ENCODE measurements around the gene RGPD4. TPM values are rescaled to one million over a fixed set of nuclear protein-coding genes. Genes with fewer than 3 reads are reported as not detected.
"Not testable (repeated sequence)": the region's sequence is repeated elsewhere in the genome, so short reads cannot be mapped to it uniquely, and the experiment has no call there.

RGPD4 gene
- total and polyA plus RNA-seq, 5 donors: 0.09 to 0.24 (median 0.17) TPM; not detected in 1

- Histone ChIP-seq H3K4me3 (ENCODE audit: low read length) (no peak overlapping the region), H3K27ac (ENCODE audit: low read length) (no peak overlapping the region), H3K27me3 (ENCODE audit: control insufficient read depth, insufficient read depth) (no peaks in the 10 kb centered on the region), H3K9me3 (ENCODE audit: control insufficient read depth, low read length) (no peaks in the 10 kb centered on the region), H3K4me1 (ENCODE audit: control insufficient read depth, insufficient read depth, low read length) (peaks cover 6% of the 10 kb centered on the region)
- intact Hi-C loops (cut with DNase I): no loop called here
- DNase-seq: no peak
- 59% methylated on average over 2 of the region's 2 CpGs for WGBS
- ATAC-seq: no peak
These were observed 15.3 kb upstream of the RGPD4 start for GRCh38 chr2:107811411-107811810.

DNA sequence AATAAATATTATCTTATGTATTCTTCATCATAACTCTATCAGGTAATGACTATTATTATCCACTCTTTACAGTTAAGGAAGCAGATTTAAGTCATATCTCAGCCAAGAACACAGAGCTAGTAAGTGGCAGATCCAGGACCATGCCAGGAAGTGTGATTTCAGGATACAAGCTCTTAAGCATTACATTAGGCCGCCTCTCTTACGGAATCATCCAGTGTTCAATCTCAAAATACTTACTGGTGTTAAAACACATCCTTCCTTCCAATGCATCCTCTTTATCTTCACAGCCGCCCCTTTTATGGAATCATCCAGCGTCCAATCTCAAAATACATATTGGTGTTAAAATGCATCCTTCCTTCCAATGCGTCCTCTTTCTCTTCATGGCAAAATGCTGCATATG is 14.7 kb upstream of the RGPD4 start:
- ATAC-seq (peak; percentile 61 to 67), DNase-seq (no peak)
- intact Hi-C loops (cut with DNase I): no loop called here
- Histone ChIP-seq H3K9me3 (ENCODE audit: control insufficient read depth, low read length) (no peaks in the 10 kb centered on the region), H3K27me3 (ENCODE audit: control insufficient read depth, insufficient read depth) (no peaks in the 10 kb centered on the region), H3K27ac (ENCODE audit: low read length) (no peak overlapping the region), H3K4me1 (ENCODE audit: control insufficient read depth, insufficient read depth, low read length) (peaks cover 6% of the 10 kb centered on the region), H3K4me3 (ENCODE audit: low read length) (no peak overlapping the region)
- WGBS: 25% methylated on average over 5 of the region's 5 CpGs

DNA sequence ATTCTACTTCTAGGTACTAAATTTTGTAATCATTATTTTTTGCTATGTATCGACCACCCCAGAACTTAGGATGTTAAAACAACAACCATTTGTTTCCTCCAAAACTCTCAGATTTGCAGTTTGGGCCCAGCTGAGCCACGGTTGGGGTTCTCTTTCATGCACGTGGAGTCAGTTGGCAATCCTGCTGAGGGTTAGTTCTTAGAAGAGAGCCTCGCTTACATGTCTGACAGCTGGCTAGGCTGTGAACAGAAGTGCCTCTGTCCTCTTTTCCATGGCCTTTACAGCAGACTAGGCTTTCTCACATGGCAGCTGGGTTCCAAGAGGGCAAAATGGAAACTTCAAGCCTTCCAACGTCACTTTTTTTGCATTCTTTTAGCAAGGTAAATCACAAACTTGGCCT is 9.3 kb upstream of the RGPD4 start:
- H3K4me1 ChIP-seq (ENCODE audit: control insufficient read depth, insufficient read depth, low read length): no peaks in the 10 kb centered on the region
- intact Hi-C loops (cut with DNase I): no loop called here
- no peak overlapping the region for H3K27ac ChIP-seq (ENCODE audit: low read length)
- WGBS: 63% methylated on average over 5 of the region's 5 CpGs
- no peak overlapping the region for H3K4me3 ChIP-seq (ENCODE audit: low read length)
- ATAC-seq: no peak
- DNase-seq: no peak
- H3K27me3 ChIP-seq (ENCODE audit: control insufficient read depth, insufficient read depth): no peaks in the 10 kb centered on the region
- no peaks in the 10 kb centered on the region for H3K9me3 ChIP-seq (ENCODE audit: control insufficient read depth, low read length)

DNA sequence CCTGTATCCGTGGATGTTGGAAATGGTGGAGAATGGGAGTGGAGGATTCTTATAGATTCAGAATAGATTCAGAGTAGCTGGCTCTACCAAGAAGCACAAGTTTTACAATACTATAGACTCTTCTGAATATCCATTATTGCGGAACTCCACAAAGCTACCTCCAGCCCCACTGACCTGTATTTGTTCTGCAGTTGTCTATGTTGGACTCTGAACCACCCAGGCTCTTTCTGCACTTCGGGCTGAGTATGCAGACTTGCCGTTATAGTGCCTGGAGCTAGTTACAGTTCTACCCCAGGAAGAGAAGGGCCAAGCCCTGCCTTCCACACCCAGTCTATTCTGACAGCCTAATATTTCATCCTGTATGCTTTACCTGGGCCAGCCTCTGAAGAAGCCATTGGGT is 4.4 kb upstream of the RGPD4 start:
- H3K9me3 ChIP-seq (ENCODE audit: control insufficient read depth, low read length): no peaks in the 10 kb centered on the region
- no peak overlapping the region for H3K4me3 ChIP-seq (ENCODE audit: low read length)
- ATAC-seq (no peak), DNase-seq (no peak)
- no peaks in the 10 kb centered on the region for H3K27me3 ChIP-seq (ENCODE audit: control insufficient read depth, insufficient read depth)
- WGBS: 92% methylated on average over 4 of the region's 4 CpGs
- intact Hi-C loops (cut with DNase I): no loop called here
- H3K4me1 ChIP-seq (ENCODE audit: control insufficient read depth, insufficient read depth, low read length): no peaks in the 10 kb centered on the region
- no peak overlapping the region for H3K27ac ChIP-seq (ENCODE audit: low read length)

DNA sequence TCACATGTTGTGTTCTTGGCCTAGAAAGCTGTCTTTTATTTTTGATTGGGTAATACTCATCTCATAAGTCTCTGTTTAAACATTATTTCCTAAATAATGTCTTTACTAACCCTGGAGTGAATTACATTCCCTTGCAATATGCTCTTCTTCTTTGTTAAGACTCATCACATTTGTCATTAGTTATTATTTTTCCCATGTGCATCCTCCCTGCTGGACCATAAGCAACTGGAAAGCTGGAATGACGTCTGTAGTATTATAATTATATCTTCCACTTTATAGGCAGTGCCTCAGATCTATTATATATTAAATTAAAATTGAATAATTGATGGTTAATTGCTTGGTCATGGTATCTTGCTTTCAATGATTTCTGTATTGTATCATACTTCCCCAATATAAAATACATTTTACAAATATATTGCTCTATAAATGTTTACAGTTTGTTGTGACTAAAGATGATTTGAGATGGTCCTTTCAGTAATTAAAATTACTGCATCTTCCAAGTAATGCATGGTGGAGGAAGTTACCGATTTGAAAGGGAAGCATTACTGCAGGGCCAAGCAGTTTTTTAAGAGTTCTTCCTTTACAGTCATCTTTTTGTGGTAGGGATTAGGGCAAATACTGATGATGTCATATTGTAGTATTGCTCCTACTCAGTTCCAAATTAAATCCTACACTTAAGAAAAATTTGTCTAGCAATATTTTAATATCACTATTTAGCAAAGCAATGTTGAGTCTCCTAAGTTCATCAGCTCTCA is 2.1 kb upstream of the RGPD4 start:
- Histone ChIP-seq H3K9me3 (ENCODE audit: control insufficient read depth, low read length) (no peaks in the 10 kb centered on the region), H3K4me3 (ENCODE audit: low read length) (no peak overlapping the region), H3K4me1 (ENCODE audit: control insufficient read depth, insufficient read depth, low read length) (no peaks in the 10 kb centered on the region), H3K27ac (ENCODE audit: low read length) (no peak overlapping the region), H3K27me3 (ENCODE audit: control insufficient read depth, insufficient read depth) (no peaks in the 10 kb centered on the region)
- WGBS: 67% methylated on average over 2 of the region's 2 CpGs
- ATAC-seq (no peak), DNase-seq (no peak)
- intact Hi-C loops (cut with DNase I): no loop called here

- DNase-seq (no peak), ATAC-seq (no peak)
- Histone ChIP-seq H3K27ac (ENCODE audit: low read length) (no peak overlapping the region), H3K27me3 (ENCODE audit: control insufficient read depth, insufficient read depth) (no peaks in the 10 kb centered on the region), H3K9me3 (ENCODE audit: control insufficient read depth, low read length) (no peaks in the 10 kb centered on the region), H3K4me1 (ENCODE audit: control insufficient read depth, insufficient read depth, low read length) (no peaks in the 10 kb centered on the region), H3K4me3 (ENCODE audit: low read length) (no peak overlapping the region)
- 81% methylated on average over 2 of the region's 2 CpGs for WGBS
- intact Hi-C loops (cut with DNase I): no loop called here
These were observed 1.5 kb upstream of the RGPD4 start for GRCh38 chr2:107825206-107825563.

DNA sequence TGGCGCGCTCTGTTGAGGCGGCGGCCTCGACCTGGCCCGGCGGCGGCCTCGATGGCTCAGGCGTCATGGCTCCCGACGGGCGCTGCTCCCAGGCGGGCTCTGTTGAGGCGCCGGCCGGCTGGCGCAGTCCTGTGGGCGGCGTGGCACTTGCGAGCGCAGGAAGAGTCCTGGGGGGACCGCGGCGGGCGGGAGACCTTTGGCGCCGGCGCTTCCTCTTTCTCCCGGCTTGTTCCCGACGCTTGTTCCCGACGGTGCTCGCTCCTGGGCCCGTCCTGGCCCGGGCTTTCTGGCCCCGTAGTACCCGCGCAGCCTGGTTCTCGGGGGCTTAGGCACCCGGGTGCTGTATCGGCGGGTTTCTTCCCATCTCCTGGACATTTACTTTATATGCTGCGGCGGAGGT is 2.8 kb downstream of the RGPD4 start:
- ATAC-seq; H3K27me3 ChIP-seq (ENCODE audit: control insufficient read depth, insufficient read depth); intact Hi-C loops (cut with DNase I); DNase-seq; H3K9me3 ChIP-seq (ENCODE audit: control insufficient read depth, low read length); H3K4me3 ChIP-seq (ENCODE audit: low read length); H3K27ac ChIP-seq (ENCODE audit: low read length); H3K4me1 ChIP-seq (ENCODE audit: control insufficient read depth, insufficient read depth, low read length): not testable (repeated sequence)
- 96% methylated on average over 37 of the region's 46 CpGs for WGBS

DNA sequence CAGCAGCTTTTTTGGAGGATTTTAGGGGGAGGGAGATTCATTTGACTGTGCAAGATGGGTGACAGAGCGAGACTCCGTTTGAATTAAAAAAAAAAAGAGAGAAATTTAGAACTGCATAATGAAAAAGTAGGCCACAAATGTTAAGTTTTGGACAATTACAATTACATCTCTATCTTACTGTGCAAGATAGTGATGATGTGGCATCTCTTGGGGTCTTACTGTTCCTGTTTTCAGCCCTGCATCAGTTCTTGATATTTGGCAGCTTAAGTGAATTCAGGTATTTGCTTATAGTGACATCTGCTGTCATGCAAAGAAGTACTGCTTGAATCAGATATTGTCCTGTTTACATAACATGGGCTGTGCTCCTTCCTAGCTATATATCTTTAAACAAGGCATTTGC is 6.5 kb downstream of the RGPD4 start:
- H3K4me1 ChIP-seq (ENCODE audit: control insufficient read depth, insufficient read depth, low read length); ATAC-seq; H3K27ac ChIP-seq (ENCODE audit: low read length); H3K9me3 ChIP-seq (ENCODE audit: control insufficient read depth, low read length); intact Hi-C loops (cut with DNase I); DNase-seq; H3K4me3 ChIP-seq (ENCODE audit: low read length); H3K27me3 ChIP-seq (ENCODE audit: control insufficient read depth, insufficient read depth): not testable (repeated sequence)
- WGBS: 90% methylated on average over 2 of the region's 2 CpGs

GRCh38 chr2:107833618-107834017 is 6.9 kb downstream of the RGPD4 start:
- H3K9me3 ChIP-seq (ENCODE audit: control insufficient read depth, low read length); DNase-seq; H3K4me1 ChIP-seq (ENCODE audit: control insufficient read depth, insufficient read depth, low read length); ATAC-seq; H3K27me3 ChIP-seq (ENCODE audit: control insufficient read depth, insufficient read depth); H3K4me3 ChIP-seq (ENCODE audit: low read length); H3K27ac ChIP-seq (ENCODE audit: low read length); intact Hi-C loops (cut with DNase I): not testable (repeated sequence)
- WGBS: 46% methylated on average over 11 of the region's 11 CpGs

GRCh38 chr2:107916121-107916520 is 89.4 kb downstream of the RGPD4 start:
- H3K9me3 ChIP-seq (ENCODE audit: control insufficient read depth, low read length); intact Hi-C loops (cut with DNase I); H3K27me3 ChIP-seq (ENCODE audit: control insufficient read depth, insufficient read depth); DNase-seq; H3K4me3 ChIP-seq (ENCODE audit: low read length); H3K27ac ChIP-seq (ENCODE audit: low read length); H3K4me1 ChIP-seq (ENCODE audit: control insufficient read depth, insufficient read depth, low read length): not testable (repeated sequence)
- no CpG with 5 or more reads among the region's 2 CpGs for WGBS
- ATAC-seq: peak; percentile 78

GRCh38 chr2:107916696-107917370 is 90.1 kb downstream of the RGPD4 start:
- H3K9me3 ChIP-seq (ENCODE audit: control insufficient read depth, low read length); ATAC-seq; H3K4me1 ChIP-seq (ENCODE audit: control insufficient read depth, insufficient read depth, low read length); DNase-seq; H3K4me3 ChIP-seq (ENCODE audit: low read length); H3K27ac ChIP-seq (ENCODE audit: low read length); H3K27me3 ChIP-seq (ENCODE audit: control insufficient read depth, insufficient read depth); intact Hi-C loops (cut with DNase I): not testable (repeated sequence)
- 87% methylated on average over 1 of the region's 1 CpG for WGBS

Data from right cardiac atrium (tissue), 5 donors.